ENCODE measurements around the gene RMC1.

RMC1 gene

DNA sequence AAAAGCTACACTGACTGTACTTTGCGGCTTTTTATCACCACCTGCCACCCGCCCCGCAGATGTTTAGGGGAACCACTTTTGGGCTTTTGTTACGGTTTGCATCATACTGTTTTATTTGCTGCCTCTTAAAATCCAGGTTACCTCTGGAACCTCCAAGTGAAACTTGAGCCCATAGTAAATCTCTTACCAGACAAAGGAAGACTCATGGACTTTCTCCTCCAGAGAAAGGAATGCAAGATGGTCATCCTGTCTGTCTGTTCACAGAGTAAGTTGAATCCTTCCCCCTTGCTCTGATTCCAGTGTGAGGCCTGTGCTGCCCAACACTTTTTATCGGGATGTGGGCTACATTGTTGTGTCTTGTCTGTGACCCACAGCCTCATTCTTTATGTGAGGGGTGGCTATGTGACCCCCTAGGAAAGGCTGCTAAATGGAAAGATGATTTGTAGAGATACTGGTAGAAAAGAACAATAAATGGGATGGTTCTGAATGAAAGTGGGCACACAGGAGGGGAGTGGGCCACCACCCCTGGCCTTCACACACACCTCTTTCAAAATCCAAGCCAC lies 23.3 kb downstream of the RMC1 start:
- TF ChIP-seq, protein P1, sequence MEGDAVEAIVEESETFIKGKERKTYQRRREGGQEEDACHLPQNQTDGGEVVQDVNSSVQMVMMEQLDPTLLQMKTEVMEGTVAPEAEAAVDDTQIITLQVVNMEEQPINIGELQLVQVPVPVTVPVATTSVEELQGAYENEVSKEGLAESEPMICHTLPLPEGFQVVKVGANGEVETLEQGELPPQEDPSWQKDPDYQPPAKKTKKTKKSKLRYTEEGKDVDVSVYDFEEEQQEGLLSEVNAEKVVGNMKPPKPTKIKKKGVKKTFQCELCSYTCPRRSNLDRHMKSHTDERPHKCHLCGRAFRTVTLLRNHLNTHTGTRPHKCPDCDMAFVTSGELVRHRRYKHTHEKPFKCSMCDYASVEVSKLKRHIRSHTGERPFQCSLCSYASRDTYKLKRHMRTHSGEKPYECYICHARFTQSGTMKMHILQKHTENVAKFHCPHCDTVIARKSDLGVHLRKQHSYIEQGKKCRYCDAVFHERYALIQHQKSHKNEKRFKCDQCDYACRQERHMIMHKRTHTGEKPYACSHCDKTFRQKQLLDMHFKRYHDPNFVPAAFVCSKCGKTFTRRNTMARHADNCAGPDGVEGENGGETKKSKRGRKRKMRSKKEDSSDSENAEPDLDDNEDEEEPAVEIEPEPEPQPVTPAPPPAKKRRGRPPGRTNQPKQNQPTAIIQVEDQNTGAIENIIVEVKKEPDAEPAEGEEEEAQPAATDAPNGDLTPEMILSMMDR (IDR thresholded peaks at IDR 0.05; ENCODE audit: low read depth, low read length): no peak
- H3K4me3 ChIP-seq (ENCODE audit: low read depth, low read length): no peak overlapping the region

DNA sequence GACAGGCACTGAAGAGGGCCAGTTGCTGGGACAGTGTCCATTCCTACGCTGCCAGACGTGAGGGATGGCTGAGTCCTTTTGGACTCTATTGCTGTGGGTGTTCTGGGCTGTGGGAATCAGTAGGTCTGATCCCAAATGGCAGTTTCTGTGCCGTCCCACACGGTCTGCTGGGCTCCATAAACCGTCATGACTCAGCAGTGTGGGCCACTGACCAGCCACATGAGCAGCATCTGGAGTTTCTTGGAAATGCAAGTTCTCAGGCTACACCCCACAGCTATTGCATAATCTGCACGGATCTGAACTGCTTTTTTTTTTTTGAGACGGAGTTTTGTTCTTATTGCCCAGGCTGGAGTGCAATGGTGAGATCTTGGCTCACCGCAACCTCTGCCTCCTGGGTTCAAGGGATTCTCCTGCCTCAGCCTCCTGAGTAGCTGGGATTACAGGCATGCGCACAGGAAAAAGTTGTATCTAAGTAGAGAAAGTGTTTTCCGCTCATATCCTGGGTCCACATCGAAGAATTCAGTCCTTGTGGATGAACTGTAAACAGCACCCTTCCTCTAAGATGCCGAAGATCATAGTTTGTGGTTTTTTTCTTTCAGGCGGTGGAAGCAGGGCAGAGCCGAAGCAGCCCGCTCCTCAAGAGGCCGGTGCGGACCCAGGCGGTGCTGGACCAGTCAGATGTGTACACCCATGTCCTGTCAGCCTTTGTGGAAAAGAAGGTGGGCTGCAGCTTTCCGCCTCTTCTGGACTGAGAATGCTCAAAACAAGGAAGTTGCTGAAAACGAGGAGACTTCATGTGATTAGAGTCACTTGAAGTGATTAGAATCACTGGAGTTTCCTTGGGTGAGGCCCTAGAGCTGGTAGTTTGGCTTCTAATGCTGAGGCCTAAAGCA lies 25.5 kb downstream of the RMC1 start:
- TF ChIP-seq, protein P1 (IDR thresholded peaks at IDR 0.05; ENCODE audit: low read depth, low read length): no peak

DNA sequence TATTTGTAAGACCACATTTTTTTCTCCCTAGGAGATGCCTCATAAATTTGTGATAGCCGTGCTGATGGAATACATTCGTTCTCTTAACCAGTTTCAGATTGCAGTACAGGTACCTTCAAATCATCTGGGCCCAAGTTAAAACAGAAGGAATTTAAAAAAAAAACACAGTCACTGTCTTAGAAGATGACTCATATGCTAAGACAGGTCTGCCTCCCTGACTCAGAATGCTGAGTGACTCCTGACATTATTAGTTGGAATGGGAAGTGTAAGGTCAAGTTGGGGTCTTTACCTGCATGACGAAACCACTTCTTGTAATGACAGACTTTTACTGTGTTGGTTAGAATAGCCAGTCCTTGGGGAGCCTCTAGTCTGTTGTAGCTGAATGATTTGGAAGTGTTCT lies 26.3 kb downstream of the RMC1 start:
- TF ChIP-seq, protein P1 (IDR thresholded peaks at IDR 0.05; ENCODE audit: low read depth, low read length): no peak
- no peak overlapping the region for H3K4me3 ChIP-seq (ENCODE audit: low read depth, low read length)

More for the DNA sequence above, 25.5 kb downstream of the RMC1 start:
- no peak overlapping the region for H3K4me3 ChIP-seq (ENCODE audit: low read depth, low read length)

DNA sequence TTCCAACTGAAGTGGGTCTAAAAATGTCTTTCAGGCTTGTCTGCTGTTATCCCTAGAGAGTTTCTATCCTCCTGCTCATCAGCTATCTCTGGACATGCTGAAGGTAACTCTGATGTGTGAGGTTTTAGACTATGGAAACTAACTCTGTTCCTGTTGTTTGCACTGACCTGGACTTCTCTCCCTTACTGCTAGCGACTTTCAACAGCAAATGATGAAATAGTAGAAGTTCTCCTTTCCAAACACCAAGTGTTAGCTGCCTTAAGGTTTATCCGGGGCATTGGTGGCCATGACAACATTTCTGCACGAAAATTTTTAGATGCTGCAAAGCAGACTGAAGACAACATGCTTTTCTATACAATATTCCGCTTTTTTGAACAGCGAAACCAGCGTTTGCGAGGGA lies 26.9 kb downstream of the RMC1 start:
- H3K4me3 ChIP-seq (ENCODE audit: low read depth, low read length): no peak overlapping the region
- TF ChIP-seq, protein P1 (IDR thresholded peaks at IDR 0.05; ENCODE audit: low read depth, low read length): no peak

DNA sequence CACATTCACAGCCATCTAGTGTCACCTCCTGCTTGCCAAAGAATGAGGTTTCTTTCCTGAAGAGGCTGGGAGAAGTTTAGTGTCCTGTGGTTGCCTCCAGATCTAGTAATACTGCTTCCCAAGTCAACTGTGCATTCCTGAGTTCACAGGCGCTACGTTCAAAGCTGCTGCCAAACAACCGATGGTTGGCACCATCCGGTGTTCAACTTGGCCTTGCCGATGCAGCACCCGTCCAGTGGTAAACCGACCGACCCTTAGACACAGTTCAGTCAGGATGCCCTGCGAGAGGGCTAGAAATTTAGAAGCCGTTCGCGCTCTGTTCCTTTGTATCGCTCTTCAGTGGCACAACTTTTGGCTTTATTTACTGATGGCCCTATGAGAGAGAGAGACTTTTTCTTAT lies 28.6 kb downstream of the RMC1 start:
- no peak overlapping the region for H3K4me3 ChIP-seq (ENCODE audit: low read depth, low read length)
- TF ChIP-seq, protein P1 (IDR thresholded peaks at IDR 0.05; ENCODE audit: low read depth, low read length): no peak

DNA sequence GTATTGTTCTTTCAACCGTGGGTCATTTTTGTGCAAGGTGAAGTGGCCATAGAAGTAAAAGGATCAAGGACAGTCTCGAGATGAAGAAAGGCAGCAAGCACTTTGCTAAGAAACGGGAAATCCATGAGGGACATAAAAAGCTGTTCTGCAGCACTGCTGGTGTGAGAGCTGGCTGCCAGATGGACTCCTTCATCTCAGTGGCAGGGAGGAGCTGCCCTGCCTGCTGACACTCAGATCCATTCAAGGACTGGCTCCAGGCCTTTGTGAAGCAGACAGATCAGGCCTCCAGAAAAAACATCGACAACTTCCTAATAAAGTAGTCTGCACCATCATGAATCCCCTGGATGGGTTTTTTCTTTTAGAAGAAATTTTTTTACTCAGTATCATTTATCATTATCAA lies 29.5 kb downstream of the RMC1 start:
- H3K4me3 ChIP-seq (ENCODE audit: low read depth, low read length): no peak overlapping the region
- TF ChIP-seq, protein P1 (IDR thresholded peaks at IDR 0.05; ENCODE audit: low read depth, low read length): no peak

GRCh38 chr18:23534276-23534675 lies 31.0 kb downstream of the RMC1 start:
- TF ChIP-seq, protein P1 (IDR thresholded peaks at IDR 0.05; ENCODE audit: low read depth, low read length): no peak
- H3K4me3 ChIP-seq (ENCODE audit: low read depth, low read length): no peak overlapping the region
